WTC11 (cell line): ENCODE data around the gene PRKCG. TPM values are rescaled to one million over a fixed set of nuclear protein-coding genes. Genes with fewer than 3 reads are reported as not detected.

Experiments
- ATAC-seq: fragments of 200-7000 bp; cut with Tn5 transposase; 2 replicates; pipeline ENCODE4 v1.10.0; 2021; ENCODE audit warnings: mild to moderate bottlenecking, moderate library complexity
- CTCF ChIA-PET: fragments of 300-600 bp; sonication (Branson Sonifier 250); formaldehyde crosslinking; loops from one replicate; lab custom pipeline; 2021; ENCODE audit warnings: antibody characterized with exemption; lab: Charles Lee
- POLR2A ChIA-PET: fragments of 350-600 bp; sonication (Branson Sonifier 250); formaldehyde crosslinking; loops from one replicate; lab custom pipeline; 2021; ENCODE audit warnings: antibody characterized with exemption; lab: Charles Lee
- DNase-seq: peaks from one replicate; pipeline ENCODE4 v3.0.0; 2021; ENCODE audit warnings: low spot score
- H3K27ac Mint-ChIP-seq: 2 replicates; pipeline ENCODE4 v1.8.0; 2021; ENCODE audit warnings: mixed read lengths
- H3K27me3 Mint-ChIP-seq: 2 replicates; pipeline ENCODE4 v1.8.0; 2021; ENCODE audit warnings: low read depth, mild to moderate bottlenecking, moderate library complexity, mixed read lengths
- H3K36me3 Mint-ChIP-seq: 2 replicates; pipeline ENCODE4 v1.8.0; 2021; ENCODE audit warnings: mixed read lengths
- H3K4me1 Mint-ChIP-seq: 2 replicates; pipeline ENCODE4 v1.8.0; 2022; ENCODE audit warnings: mixed read lengths
- H3K4me3 Mint-ChIP-seq: 2 replicates; pipeline ENCODE4 v1.8.0; 2021; ENCODE audit warnings: mild to moderate bottlenecking, moderate library complexity, mixed read lengths
- H3K9me3 Mint-ChIP-seq: 2 replicates; pipeline ENCODE4 v1.8.0; 2021; ENCODE audit warnings: mixed read lengths
- ATF2 ChIP-seq: sonication (generic); formaldehyde crosslinking; IDR thresholded peaks from 2 replicates; pipeline ENCODE4 v1.8.1; 2022; ENCODE audit warnings: low read depth, missing genetic modification reagents, borderline replicate concordance
- ATF3 ChIP-seq: sonication (generic); formaldehyde crosslinking; conservative IDR thresholded peaks from 2 replicates; pipeline ENCODE4 v1.8.1; 2022; ENCODE audit warnings: mild to moderate bottlenecking, missing genetic modification reagents
- CDX4 ChIP-seq: fragments of 250-450 bp; sonication (Bioruptor Pico); IDR thresholded peaks from 2 replicates; pipeline ENCODE4 v1.9.0; 2021; ENCODE audit warnings: moderate library complexity, mild to moderate bottlenecking, inconsistent platforms, borderline replicate concordance
- CTCF ChIP-seq: fragments of 200-600 bp; IDR thresholded peaks from 2 replicates; pipeline ENCODE4 v1.8.0; 2022; ENCODE audit warnings: antibody characterized with exemption
- FOXJ3 ChIP-seq: sonication (generic); formaldehyde crosslinking; IDR thresholded peaks from 2 replicates; pipeline ENCODE4 v1.9.0; 2021; ENCODE audit warnings: missing genetic modification reagents, mild to moderate bottlenecking, borderline replicate concordance
- JUN ChIP-seq: sonication (generic); formaldehyde crosslinking; IDR thresholded peaks from 2 replicates; pipeline ENCODE4 v1.8.0; 2023; ENCODE audit warnings: mild to moderate bottlenecking, missing genetic modification reagents
- KAT7 ChIP-seq: sonication (generic); formaldehyde crosslinking; IDR thresholded peaks from 2 replicates; pipeline ENCODE4 v1.8.1; 2023; ENCODE audit warnings: missing genetic modification reagents, mild to moderate bottlenecking, borderline replicate concordance
- MXD4 ChIP-seq: fragments of 250-450 bp; sonication (Bioruptor Pico); IDR thresholded peaks from 2 replicates; pipeline ENCODE4 v1.8.0; 2021; ENCODE audit warnings: mild to moderate bottlenecking, moderate library complexity, borderline replicate concordance
- NFATC4 ChIP-seq: fragments of 250-450 bp; sonication (Bioruptor Pico); IDR thresholded peaks from 2 replicates; pipeline ENCODE4 v1.9.0; 2021; ENCODE audit warnings: mild to moderate bottlenecking
- NFE2L1 ChIP-seq: sonication (generic); formaldehyde crosslinking; IDR thresholded peaks from 2 replicates; pipeline ENCODE4 v1.8.1; 2023; ENCODE audit warnings: missing genetic modification reagents
- NR3C1 ChIP-seq: sonication (generic); formaldehyde crosslinking; conservative IDR thresholded peaks from 2 replicates; pipeline ENCODE4 v1.8.1; 2023; ENCODE audit warnings: low read depth, mild to moderate bottlenecking, missing genetic modification reagents
- OVOL2 ChIP-seq: fragments of 250-450 bp; sonication (Bioruptor Pico); IDR thresholded peaks from 2 replicates; pipeline ENCODE4 v1.9.0; 2021; ENCODE audit warnings: mild to moderate bottlenecking, borderline replicate concordance
- PREB ChIP-seq: sonication (generic); formaldehyde crosslinking; IDR thresholded peaks from 2 replicates; pipeline ENCODE4 v1.8.1; 2022; ENCODE audit warnings: mild to moderate bottlenecking, missing genetic modification reagents, moderate library complexity, borderline replicate concordance
- RORB ChIP-seq: fragments of 250-450 bp; sonication (Bioruptor Pico); IDR thresholded peaks from 2 replicates; pipeline ENCODE4 v1.9.0; 2021; ENCODE audit warnings: mild to moderate bottlenecking
- SMAD3 ChIP-seq: sonication (generic); formaldehyde crosslinking; IDR thresholded peaks from 2 replicates; pipeline ENCODE4 v1.8.0; 2022; ENCODE audit warnings: missing genetic modification reagents, mild to moderate bottlenecking, borderline replicate concordance
- SMAD4 ChIP-seq: sonication (generic); formaldehyde crosslinking; IDR thresholded peaks from 2 replicates; pipeline ENCODE4 v1.8.0; 2022; ENCODE audit warnings: mild to moderate bottlenecking, missing genetic modification reagents
- SOX15 ChIP-seq: fragments of 250-450 bp; sonication (Bioruptor Pico); IDR thresholded peaks from 2 replicates; pipeline ENCODE4 v1.9.0; 2021; ENCODE audit warnings: mild to moderate bottlenecking
- SP1 ChIP-seq: sonication (generic); formaldehyde crosslinking; conservative IDR thresholded peaks from 2 replicates; pipeline ENCODE4 v1.8.1; 2022; ENCODE audit warnings: missing genetic modification reagents
- ZBTB21 ChIP-seq: sonication (generic); formaldehyde crosslinking; IDR thresholded peaks from 2 replicates; pipeline ENCODE4 v1.8.1; 2023; ENCODE audit warnings: mild to moderate bottlenecking, missing genetic modification reagents, borderline replicate concordance
- ZNF121 ChIP-seq: sonication (generic); formaldehyde crosslinking; IDR thresholded peaks from 2 replicates; pipeline ENCODE4 v1.8.0; 2023; ENCODE audit warnings: missing genetic modification reagents
- ZNF532 ChIP-seq: fragments of 250-450 bp; sonication (Bioruptor Pico); IDR thresholded peaks from 2 replicates; pipeline ENCODE4 v1.9.0; 2021; ENCODE audit warnings: mild to moderate bottlenecking, borderline replicate concordance
- total RNA-seq: library from RNA; stranded (reverse); gene quantifications from 3 replicates; pipeline ENCODE4 v1.2.3, GENCODE V29; 2021

The PRKCG gene
- total RNA-seq, 1 experiment from 2014 or later, result 23.0 TPM

GRCh38 chr19:53885036-53885435 lies 3.0 kb downstream of the PRKCG start (continued):
- TF ChIP-seq SP1 (CRISPR knock-in tag) (no peak), CDX4 (CRISPR knock-in tag) (no peak), ATF3 (CRISPR knock-in tag) (no peak), SMAD3 (CRISPR knock-in tag) (no peak)

GRCh38 chr19:53892301-53892980 lies 10.4 kb downstream of the PRKCG start:
- H3K4me3 Mint-ChIP-seq, result no peak overlapping the region
- no peak overlapping the region; the same call in 1 of the 2 replicates for H3K27ac Mint-ChIP-seq
- POLR2A ChIA-PET, result interaction anchor here (0.9 to 2.2 kb wide), 4 partner anchors 11 to 138 kb away, joined by 3 to 11 read pairs (median 5); partner anchors contain the start of genes MYADM and PRKCG
- no peaks in the 10 kb centered on the region for H3K9me3 Mint-ChIP-seq
- peaks cover 30% of the 10 kb centered on the region for H3K4me1 Mint-ChIP-seq
- H3K27me3 Mint-ChIP-seq, result no peaks in the 10 kb centered on the region; the same call in 1 of the 2 replicates
- TF ChIP-seq CTCF (no peak), SMAD4 (CRISPR knock-in tag) (no peak), FOXJ3 (CRISPR knock-in tag) (no peak), SOX15 (CRISPR knock-in tag) (no peak), NFATC4 (CRISPR knock-in tag) (no peak), OVOL2 (CRISPR knock-in tag) (no peak), JUN (CRISPR knock-in tag) (no peak), NFE2L1 (no peak), RORB (CRISPR knock-in tag) (no peak), ZNF121 (CRISPR knock-in tag) (no peak), SP1 (CRISPR knock-in tag) (no peak), ATF2 (CRISPR knock-in tag) (no peak), CDX4 (CRISPR knock-in tag) (no peak), ZBTB21 (CRISPR knock-in tag) (no peak)
- CTCF ChIA-PET, result interaction anchor here (0.9 to 2.1 kb wide), 6 partner anchors 9 to 55 kb away, joined by 3 to 7 read pairs (median 4); partner anchors contain the start of gene PRKCG
- ATAC-seq (no peak), DNase-seq (no peak)
- peaks cover 8% of the 10 kb centered on the region for H3K36me3 Mint-ChIP-seq

GRCh38 chr19:53892981-53893325 lies 11.0 kb downstream of the PRKCG start:
- Mint-ChIP-seq H3K36me3 (peaks cover 8% of the 10 kb centered on the region), H3K9me3 (no peaks in the 10 kb centered on the region), H3K4me3 (no peak overlapping the region), H3K27ac (peak overlapping the region; percentile 91; the same call in 1 of the 2 replicates), H3K4me1 (peaks cover 35% of the 10 kb centered on the region), H3K27me3 (peaks cover 2% of the 10 kb centered on the region; the same call in 1 of the 2 replicates)
- DNase-seq (peak; percentile 69), ATAC-seq (peak; percentile 61)
- ChIA-PET POLR2A (interaction anchor here (0.9 to 2.2 kb wide), 3 partner anchors 11 to 137 kb away, joined by 3 to 5 read pairs (median 5); partner anchors contain the start of gene PRKCG), CTCF (interaction anchor here (0.9 to 2.1 kb wide), 4 partner anchors 10 to 55 kb away, joined by 4 to 7 read pairs (median 4); partner anchors contain the start of gene PRKCG)
- TF ChIP-seq MXD4 (CRISPR knock-in tag) (no peak), KAT7 (no peak), OVOL2 (CRISPR knock-in tag) (no peak), NFATC4 (CRISPR knock-in tag) (no peak), PREB (CRISPR knock-in tag) (no peak), ZNF532 (CRISPR knock-in tag) (no peak), NR3C1 (CRISPR knock-in tag) (no peak)
